Activated CD4-positive, alpha-beta memory T cell treated with anti-CD3 and anti-CD28 coated beads for 36 hours (primary cell): ENCODE results near the gene KPTN. TPM values are rescaled to one million over a fixed set of nuclear protein-coding genes. Genes with fewer than 3 reads are reported as not detected.
A peak's percentile ranks its signal among the peaks of the same experiment; 100 is the strongest.

ENCODE experiments used
- CTCF ChIA-PET: fragments of 350-600 bp; sonication (Branson Sonifier 250); formaldehyde crosslinking; loops from one replicate; lab custom pipeline; 2021; ENCODE audit warnings: antibody characterized with exemption, inconsistent platforms; lab: Charles Lee
- POLR2A ChIA-PET: fragments of 350-600 bp; sonication (Branson Sonifier 250); formaldehyde crosslinking; loops from one replicate; lab custom pipeline; 2021; ENCODE audit warnings: antibody characterized with exemption; lab: Charles Lee
- DNase-seq: peaks from one replicate; pipeline ENCODE4 v3.0.0-alpha.2; 2020
- H3K27ac Mint-ChIP-seq: one replicate; pipeline ENCODE4 v1.8.0; 2021; ENCODE audit warnings: mixed read lengths
- H3K27me3 Mint-ChIP-seq: one replicate; pipeline ENCODE4 v1.8.0; 2021; ENCODE audit warnings: mixed read lengths
- H3K36me3 Mint-ChIP-seq: one replicate; pipeline ENCODE4 v1.8.0; 2021; ENCODE audit warnings: mixed read lengths
- H3K4me1 Mint-ChIP-seq: one replicate; pipeline ENCODE4 v1.8.0; 2021; ENCODE audit warnings: low read depth, mixed read lengths
- H3K4me3 Mint-ChIP-seq: one replicate; pipeline ENCODE4 v1.8.0; 2021; ENCODE audit warnings: mild to moderate bottlenecking, mixed read lengths
- H3K9me3 Mint-ChIP-seq: one replicate; pipeline ENCODE4 v1.8.0; 2021; ENCODE audit warnings: mixed read lengths
- intact Hi-C: fragments of 100-400 bp; cut with micrococcal nuclease; formaldehyde crosslinking; loops from one replicate; pipeline ENCODE4 v1.15.1; 2023
- total RNA-seq, 2 experiments: library from RNA; stranded (reverse); gene quantifications; one replicate each; pipeline ENCODE4 v1.2.3, GENCODE V29; 2021

KPTN gene
- 1 to 10 TPM; 7.0 to 9.2 TPM for total RNA-seq

GRCh38 chr19:47483800-47484690 is at the start of gene KPTN:
TSS of gene KPTN (minus strand) at chr19:47484219. CDS start at chr19:47484160, 59 bp downstream.
- no peaks in the 10 kb centered on the region for H3K27me3 Mint-ChIP-seq

GRCh38 chr19:47531640-47532387 is 47.8 kb upstream of the KPTN start:
- ChIA-PET POLR2A (no interaction called here), CTCF (interaction anchor here (2.4 kb wide), 1 partner anchor 17 kb away, joined by 9 read pairs; the partner anchor contains the start of gene NAPA)
- no peak for DNase-seq
- Mint-ChIP-seq H3K27ac (no peak overlapping the region), H3K4me3 (no peak overlapping the region), H3K27me3 (no peaks in the 10 kb centered on the region), H3K4me1 (no peaks in the 10 kb centered on the region), H3K36me3 (no peaks in the 10 kb centered on the region), H3K9me3 (no peaks in the 10 kb centered on the region)
- intact Hi-C loops = no loop called here

More at GRCh38 chr19:47483800-47484690, at the start of gene KPTN:
- intact Hi-C loops = loop anchor here (1.0 to 2.0 kb wide), 2 partner anchors 31 to 47 kb away; partner anchors contain the start of gene NAPA
- peak; percentile 94 for DNase-seq
- H3K4me3 Mint-ChIP-seq = peak within 1 kb of the TSS; percentile 95
- H3K9me3 Mint-ChIP-seq = no peaks in the 10 kb centered on the region
- peaks cover 20% of the 10 kb centered on the region for H3K4me1 Mint-ChIP-seq
- peaks cover 3% of the 10 kb centered on the region for H3K36me3 Mint-ChIP-seq
- CTCF ChIA-PET = interaction anchor here (0.6 to 3.8 kb wide), 29 partner anchors 9 to 1691 kb away, joined by 3 to 71 read pairs (median 4); partner anchors contain the start of genes CCDC9, DHX34 and NAPA
- POLR2A ChIA-PET = interaction anchor here (0.6 to 1.7 kb wide), 8 partner anchors 10 to 228 kb away, joined by 3 to 7 read pairs (median 4); partner anchors contain the start of genes BICRA, CCDC9 and NAPA
- peak within 1 kb of the TSS; percentile 94 for H3K27ac Mint-ChIP-seq

- H3K27me3 Mint-ChIP-seq = no peaks in the 10 kb centered on the region
- ChIA-PET CTCF (no interaction called here), POLR2A (interaction anchor here (1.1 kb wide), 1 partner anchor 49 kb away, joined by 3 read pairs; no protein-coding TSS in a partner anchor)
- no peak for DNase-seq
- intact Hi-C loops = no loop called here
- no peak overlapping the region for H3K4me3 Mint-ChIP-seq
- no peaks in the 10 kb centered on the region for H3K4me1 Mint-ChIP-seq
- no peaks in the 10 kb centered on the region for H3K9me3 Mint-ChIP-seq
- no peaks in the 10 kb centered on the region for H3K36me3 Mint-ChIP-seq
- H3K27ac Mint-ChIP-seq = no peak overlapping the region
Observed at GRCh38 chr19:47529018-47529742, 45.2 kb upstream of the KPTN start.

- H3K27ac Mint-ChIP-seq = no peak overlapping the region
- POLR2A ChIA-PET = no interaction called here
- H3K9me3 Mint-ChIP-seq = no peaks in the 10 kb centered on the region
- CTCF ChIA-PET = no interaction called here
- H3K36me3 Mint-ChIP-seq = no peaks in the 10 kb centered on the region
- no peak overlapping the region for H3K4me3 Mint-ChIP-seq
- H3K27me3 Mint-ChIP-seq = peaks cover 2% of the 10 kb centered on the region
- intact Hi-C loops = no loop called here
- H3K4me1 Mint-ChIP-seq = peaks cover 5% of the 10 kb centered on the region
- DNase-seq = no peak
Observed at GRCh38 chr19:47526798-47527197, 42.8 kb upstream of the KPTN start.

- intact Hi-C loops = no loop called here
- no peak overlapping the region for H3K27ac Mint-ChIP-seq
- no peak for DNase-seq
- H3K9me3 Mint-ChIP-seq = no peaks in the 10 kb centered on the region
- ChIA-PET CTCF (interaction anchor here (1.1 to 1.6 kb wide), 3 partner anchors 89 to 189 kb away, joined by 3 read pairs; partner anchors contain the start of gene EHD2), POLR2A (no interaction called here)
- no peaks in the 10 kb centered on the region for H3K36me3 Mint-ChIP-seq
- peaks cover 6% of the 10 kb centered on the region for H3K4me1 Mint-ChIP-seq
- H3K4me3 Mint-ChIP-seq = no peak overlapping the region
- H3K27me3 Mint-ChIP-seq = peaks cover 2% of the 10 kb centered on the region
Observed at GRCh38 chr19:47523473-47523872, 39.5 kb upstream of the KPTN start.

- intact Hi-C loops = no loop called here
- POLR2A ChIA-PET = interaction anchor here (0.6 kb wide), 1 partner anchor 51 kb away, joined by 3 read pairs; the partner anchor contains the start of gene ZNF541
Observed at GRCh38 chr19:47521473-47522180, 37.6 kb upstream of the KPTN start.

GRCh38 chr19:47520839-47521238 is 36.8 kb upstream of the KPTN start:
- no peak overlapping the region for H3K27ac Mint-ChIP-seq
- H3K9me3 Mint-ChIP-seq = no peaks in the 10 kb centered on the region
- peaks cover 2% of the 10 kb centered on the region for H3K27me3 Mint-ChIP-seq
- ChIA-PET POLR2A (no interaction called here), CTCF (interaction anchor here (1.4 to 3.3 kb wide), 2 partner anchors 85 to 187 kb away, joined by 4 to 14 read pairs; no protein-coding TSS in a partner anchor)
- no peaks in the 10 kb centered on the region for H3K36me3 Mint-ChIP-seq
- H3K4me1 Mint-ChIP-seq = peaks cover 28% of the 10 kb centered on the region
- intact Hi-C loops = no loop called here
- no peak overlapping the region for H3K4me3 Mint-ChIP-seq
- no peak for DNase-seq

More at GRCh38 chr19:47521473-47522180, 37.6 kb upstream of the KPTN start:
- no peaks in the 10 kb centered on the region for H3K36me3 Mint-ChIP-seq
- no peak for DNase-seq
- peaks cover 2% of the 10 kb centered on the region for H3K27me3 Mint-ChIP-seq
- H3K27ac Mint-ChIP-seq = no peak overlapping the region
- peaks cover 21% of the 10 kb centered on the region for H3K4me1 Mint-ChIP-seq
- no peak overlapping the region for H3K4me3 Mint-ChIP-seq
- CTCF ChIA-PET = no interaction called here
- H3K9me3 Mint-ChIP-seq = no peaks in the 10 kb centered on the region

- intact Hi-C loops = no loop called here
- no peak overlapping the region for H3K4me3 Mint-ChIP-seq
- no peak for DNase-seq
- no peak overlapping the region for H3K27ac Mint-ChIP-seq
- peaks cover 2% of the 10 kb centered on the region for H3K27me3 Mint-ChIP-seq
- POLR2A ChIA-PET = no interaction called here
- peaks cover 33% of the 10 kb centered on the region for H3K4me1 Mint-ChIP-seq
- CTCF ChIA-PET = interaction anchor here (1.4 to 3.3 kb wide), 2 partner anchors 84 to 187 kb away, joined by 4 to 14 read pairs; no protein-coding TSS in a partner anchor
- H3K36me3 Mint-ChIP-seq = no peaks in the 10 kb centered on the region
- no peaks in the 10 kb centered on the region for H3K9me3 Mint-ChIP-seq
Observed at GRCh38 chr19:47520343-47520806, 36.4 kb upstream of the KPTN start.

- POLR2A ChIA-PET = no interaction called here
- H3K9me3 Mint-ChIP-seq = no peaks in the 10 kb centered on the region
- H3K36me3 Mint-ChIP-seq = peaks cover 7% of the 10 kb centered on the region
- DNase-seq = no peak
- H3K4me3 Mint-ChIP-seq = no peak overlapping the region
- peaks cover 2% of the 10 kb centered on the region for H3K27me3 Mint-ChIP-seq
- H3K27ac Mint-ChIP-seq = no peak overlapping the region
- peaks cover 45% of the 10 kb centered on the region for H3K4me1 Mint-ChIP-seq
- intact Hi-C loops = loop anchor here (10.0 kb wide), 3 partner anchors 56 to 806 kb away; partner anchors contain the start of genes EMP3 and ZNF541
- CTCF ChIA-PET = interaction anchor here (1.0 to 3.3 kb wide), 2 partner anchors 83 to 194 kb away, joined by 3 to 14 read pairs; partner anchors contain the start of gene EHD2
Observed at GRCh38 chr19:47518854-47519253, 34.8 kb upstream of the KPTN start.

- no peaks in the 10 kb centered on the region for H3K9me3 Mint-ChIP-seq
- intact Hi-C loops = loop anchor here (10.0 kb wide), 3 partner anchors 57 to 807 kb away; partner anchors contain the start of genes EMP3 and ZNF541
- POLR2A ChIA-PET = no interaction called here
Observed at GRCh38 chr19:47518139-47518538, 34.1 kb upstream of the KPTN start.

More at GRCh38 chr19:47518139-47518538, 34.1 kb upstream of the KPTN start:
- H3K27me3 Mint-ChIP-seq = no peaks in the 10 kb centered on the region
- peaks cover 52% of the 10 kb centered on the region for H3K4me1 Mint-ChIP-seq
- CTCF ChIA-PET = interaction anchor here (1.0 to 3.3 kb wide), 2 partner anchors 82 to 195 kb away, joined by 3 to 14 read pairs; partner anchors contain the start of gene EHD2
- no peak overlapping the region for H3K27ac Mint-ChIP-seq
- H3K4me3 Mint-ChIP-seq = no peak overlapping the region
- H3K36me3 Mint-ChIP-seq = peaks cover 7% of the 10 kb centered on the region
- DNase-seq = peak; percentile 73
